Fibroblast of peridontal ligament (primary cell): ENCODE results near the gene AFF1.
"Not testable (repeated sequence)": the region's sequence is repeated elsewhere in the genome, so short reads cannot be mapped to it uniquely, and the experiment has no call there.

ENCODE experiments used
- DNase-seq: peaks from one replicate; pipeline ENCODE4 v3.0.0-alpha.2; 2010; ENCODE audit errors: extremely low read depth

The AFF1 gene

GRCh38 chr4:87085732-87086131 lies 150.9 kb downstream of the AFF1 start:
- DNase-seq, result not testable (repeated sequence)

GRCh38 chr4:87086143-87086805 lies 151.5 kb downstream of the AFF1 start:
- no peak for DNase-seq

- DNase-seq, result no peak
Observed at GRCh38 chr4:87087015-87087414, 152.2 kb downstream of the AFF1 start.

- no peak for DNase-seq
Observed at GRCh38 chr4:87087420-87087819, 152.6 kb downstream of the AFF1 start.

GRCh38 chr4:87088186-87088585 lies 153.4 kb downstream of the AFF1 start:
- DNase-seq, result no peak

- DNase-seq, result no peak
Observed at GRCh38 chr4:87089368-87089767, 154.6 kb downstream of the AFF1 start.

GRCh38 chr4:87090305-87090704 lies 155.5 kb downstream of the AFF1 start:
- DNase-seq, result no peak

GRCh38 chr4:87092389-87093141 lies 157.8 kb downstream of the AFF1 start:
- DNase-seq, result peak; percentile 65

- peak; percentile 69 for DNase-seq
Observed at GRCh38 chr4:87093443-87094123, 158.8 kb downstream of the AFF1 start.

- DNase-seq, result no peak
Observed at GRCh38 chr4:87097075-87097474, 162.3 kb downstream of the AFF1 start.

GRCh38 chr4:87100168-87100567 lies 165.4 kb downstream of the AFF1 start:
- no peak for DNase-seq

- DNase-seq, result no peak
Observed at GRCh38 chr4:87101543-87102199, 166.9 kb downstream of the AFF1 start.

- no peak for DNase-seq
Observed at GRCh38 chr4:87103086-87103485, 168.3 kb downstream of the AFF1 start.

- peak; percentile 90 for DNase-seq
Observed at GRCh38 chr4:87103691-87104187, 168.9 kb downstream of the AFF1 start.

GRCh38 chr4:87105101-87105845 lies 170.5 kb downstream of the AFF1 start:
- DNase-seq, result no peak

- peak; percentile 85 for DNase-seq
Observed at GRCh38 chr4:87108142-87108546, 173.3 kb downstream of the AFF1 start.

GRCh38 chr4:87109121-87109520 lies 174.3 kb downstream of the AFF1 start:
- no peak for DNase-seq

- no peak for DNase-seq
Observed at GRCh38 chr4:87109945-87110344, 175.1 kb downstream of the AFF1 start.

GRCh38 chr4:87112063-87112462 lies 177.3 kb downstream of the AFF1 start:
- no peak for DNase-seq

- no peak for DNase-seq
Observed at GRCh38 chr4:87114245-87115062, 179.6 kb downstream of the AFF1 start.
